HFFc6 (cell line): ENCODE measurements around the gene OSBP2. TPM values are rescaled to one million over a fixed set of nuclear protein-coding genes. Genes with fewer than 3 reads are reported as not detected.
"Not testable (repeated sequence)": the region's sequence is repeated elsewhere in the genome, so short reads cannot be mapped to it uniquely, and the experiment has no call there.

Source experiments
- DNase-seq: peaks from one replicate; pipeline ENCODE4 v3.0.0-alpha.2; 2018
- H3K27ac Mint-ChIP-seq: 2 replicates; pipeline ENCODE4 v1.8.0; 2020; ENCODE audit warnings: mild to moderate bottlenecking, mixed read lengths
- H3K27me3 Mint-ChIP-seq: 2 replicates; pipeline ENCODE4 v1.8.0; 2021; ENCODE audit warnings: mild to moderate bottlenecking, moderate library complexity, mixed read lengths; ENCODE audit not compliant: insufficient read depth
- H3K36me3 Mint-ChIP-seq: 2 replicates; pipeline ENCODE4 v1.8.0; 2021; ENCODE audit warnings: low read depth, mixed read lengths
- H3K4me1 Mint-ChIP-seq: 2 replicates; pipeline ENCODE4 v1.8.0; 2020; ENCODE audit warnings: low read depth, mixed read lengths
- H3K4me3 Mint-ChIP-seq: 2 replicates; pipeline ENCODE4 v1.8.0; 2020; ENCODE audit warnings: mild to moderate bottlenecking, moderate library complexity, mixed read lengths
- H3K9me3 Mint-ChIP-seq: 2 replicates; pipeline ENCODE4 v1.8.0; 2020; ENCODE audit warnings: mild to moderate bottlenecking, mixed read lengths
- total RNA-seq, 6 experiments: library from RNA; stranded (reverse); fragmentation: NEBNext Ultra II Directional; extraction: Animal tissue kit (Norgen Biotek cat#: 25700); gene quantifications; 2 replicates in 1 of 6; 3 replicates in 5 of 6; pipeline ENCODE4 v1.2.3, GENCODE V29; 2021
- TF ChIP-seq, protein P1 (sequence below): fragments of 200-600 bp; sonication (generic); IDR thresholded peaks from 2 replicates; pipeline ENCODE4 v1.5.0; 2021; ENCODE audit warnings: antibody characterized with exemption, mild to moderate bottlenecking

The OSBP2 gene
- total RNA-seq, 6 experiments from 2014 or later, result 0.09 to 0.37 (median 0.28) TPM; not detected in 1

DNA sequence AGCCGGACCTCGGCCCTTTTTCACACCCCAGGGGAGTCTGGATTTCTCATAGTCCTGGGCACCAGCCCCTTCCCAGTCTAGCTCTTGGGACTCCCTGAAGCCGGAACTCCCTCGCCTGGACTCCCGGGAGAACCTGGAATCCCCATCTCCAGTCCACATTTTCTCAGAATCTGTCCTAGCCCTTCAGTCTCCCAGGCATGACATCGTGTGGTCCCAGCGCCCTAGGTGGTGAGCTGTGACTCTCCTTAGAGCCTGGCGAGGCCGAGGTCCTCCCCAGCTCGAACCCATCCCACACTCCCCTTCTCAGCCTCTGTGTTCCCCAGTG is 26.3 kb upstream of the OSBP2 start:
- no peak for DNase-seq
- Mint-ChIP-seq H3K36me3 (peaks cover 6% of the 10 kb centered on the region; the same call in 1 of the 2 replicates), H3K9me3 (no peaks in the 10 kb centered on the region), H3K4me3 (peak overlapping the region; percentile 96), H3K27me3 (peaks cover 7% of the 10 kb centered on the region), H3K4me1 (peaks cover 24% of the 10 kb centered on the region), H3K27ac (peak overlapping the region; percentile 93)
- TF ChIP-seq, protein P1, sequence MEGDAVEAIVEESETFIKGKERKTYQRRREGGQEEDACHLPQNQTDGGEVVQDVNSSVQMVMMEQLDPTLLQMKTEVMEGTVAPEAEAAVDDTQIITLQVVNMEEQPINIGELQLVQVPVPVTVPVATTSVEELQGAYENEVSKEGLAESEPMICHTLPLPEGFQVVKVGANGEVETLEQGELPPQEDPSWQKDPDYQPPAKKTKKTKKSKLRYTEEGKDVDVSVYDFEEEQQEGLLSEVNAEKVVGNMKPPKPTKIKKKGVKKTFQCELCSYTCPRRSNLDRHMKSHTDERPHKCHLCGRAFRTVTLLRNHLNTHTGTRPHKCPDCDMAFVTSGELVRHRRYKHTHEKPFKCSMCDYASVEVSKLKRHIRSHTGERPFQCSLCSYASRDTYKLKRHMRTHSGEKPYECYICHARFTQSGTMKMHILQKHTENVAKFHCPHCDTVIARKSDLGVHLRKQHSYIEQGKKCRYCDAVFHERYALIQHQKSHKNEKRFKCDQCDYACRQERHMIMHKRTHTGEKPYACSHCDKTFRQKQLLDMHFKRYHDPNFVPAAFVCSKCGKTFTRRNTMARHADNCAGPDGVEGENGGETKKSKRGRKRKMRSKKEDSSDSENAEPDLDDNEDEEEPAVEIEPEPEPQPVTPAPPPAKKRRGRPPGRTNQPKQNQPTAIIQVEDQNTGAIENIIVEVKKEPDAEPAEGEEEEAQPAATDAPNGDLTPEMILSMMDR, result no peak

DNA sequence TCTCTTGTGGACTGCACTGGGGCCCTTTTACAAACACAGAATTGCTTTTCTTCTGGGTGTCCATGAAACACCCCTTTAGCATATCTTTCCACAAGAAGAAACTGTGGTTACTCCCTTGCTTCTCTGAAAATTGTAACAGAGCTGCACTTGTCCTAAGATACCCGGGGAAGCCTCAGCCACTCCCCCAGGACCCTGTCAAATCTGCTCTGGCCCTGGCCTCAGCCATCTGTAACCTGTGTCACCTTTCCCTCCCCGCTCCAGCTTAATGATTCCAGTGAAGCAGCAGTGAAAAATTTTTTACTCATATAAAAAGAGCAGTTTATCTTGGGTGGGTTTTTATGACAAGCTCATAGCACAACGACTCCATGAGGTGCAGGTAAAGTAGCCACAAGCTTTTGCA is 23.6 kb upstream of the OSBP2 start:
- TF ChIP-seq, protein P1, result no peak
- Mint-ChIP-seq H3K4me3 (no peak overlapping the region), H3K9me3 (no peaks in the 10 kb centered on the region), H3K36me3 (no peaks in the 10 kb centered on the region), H3K4me1 (peaks cover 24% of the 10 kb centered on the region), H3K27ac (no peak overlapping the region), H3K27me3 (peaks cover 20% of the 10 kb centered on the region)
- DNase-seq, result no peak

DNA sequence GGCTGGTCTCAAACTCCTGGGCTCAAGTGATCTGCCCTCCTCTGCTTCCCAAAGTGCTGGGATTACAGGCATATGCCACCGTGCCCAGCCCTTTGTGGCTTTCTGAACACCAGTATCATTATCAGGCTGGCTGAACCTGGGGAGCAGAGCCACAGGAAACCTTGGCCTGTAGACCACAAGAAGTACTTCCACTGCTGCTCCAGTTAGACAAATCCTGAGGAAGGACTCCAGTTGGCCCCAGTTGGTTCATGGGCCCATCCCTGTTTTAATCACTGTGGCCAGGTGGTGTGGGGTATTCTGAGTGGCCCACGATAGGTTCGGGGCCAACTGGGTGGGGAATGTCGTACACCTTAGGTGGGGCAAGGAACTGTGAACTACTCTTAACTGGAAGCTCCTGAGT is 21.5 kb upstream of the OSBP2 start:
- DNase-seq, result no peak
- Mint-ChIP-seq H3K36me3 (no peaks in the 10 kb centered on the region), H3K27me3 (peaks cover 40% of the 10 kb centered on the region), H3K4me3 (no peak overlapping the region), H3K9me3 (no peaks in the 10 kb centered on the region), H3K4me1 (peaks cover 13% of the 10 kb centered on the region), H3K27ac (no peak overlapping the region)
- TF ChIP-seq, protein P1, result no peak

DNA sequence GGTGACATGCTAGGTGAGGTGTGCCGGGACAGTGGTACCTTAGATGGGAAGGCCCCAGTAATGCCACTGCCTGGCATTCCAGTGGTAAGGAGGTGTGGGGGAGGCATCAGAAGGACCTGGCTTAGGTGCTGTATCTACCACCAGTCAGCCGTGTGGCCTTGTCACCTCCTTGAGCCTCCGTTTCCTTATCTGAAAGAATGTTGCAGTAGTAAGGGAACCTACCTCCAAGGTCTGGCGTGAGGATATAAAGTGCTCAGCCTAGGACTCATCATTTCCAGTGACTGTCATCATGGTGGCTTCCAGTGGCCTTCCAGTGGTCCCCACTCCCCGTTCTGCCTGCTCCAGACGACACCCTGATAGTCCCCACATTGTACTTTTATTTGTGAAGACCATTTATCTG is 20.2 kb upstream of the OSBP2 start:
- Mint-ChIP-seq H3K9me3 (no peaks in the 10 kb centered on the region), H3K27ac (no peak overlapping the region), H3K4me3 (no peak overlapping the region), H3K36me3 (no peaks in the 10 kb centered on the region), H3K4me1 (peaks cover 14% of the 10 kb centered on the region), H3K27me3 (peaks cover 38% of the 10 kb centered on the region)
- TF ChIP-seq, protein P1, result no peak
- DNase-seq, result no peak

DNA sequence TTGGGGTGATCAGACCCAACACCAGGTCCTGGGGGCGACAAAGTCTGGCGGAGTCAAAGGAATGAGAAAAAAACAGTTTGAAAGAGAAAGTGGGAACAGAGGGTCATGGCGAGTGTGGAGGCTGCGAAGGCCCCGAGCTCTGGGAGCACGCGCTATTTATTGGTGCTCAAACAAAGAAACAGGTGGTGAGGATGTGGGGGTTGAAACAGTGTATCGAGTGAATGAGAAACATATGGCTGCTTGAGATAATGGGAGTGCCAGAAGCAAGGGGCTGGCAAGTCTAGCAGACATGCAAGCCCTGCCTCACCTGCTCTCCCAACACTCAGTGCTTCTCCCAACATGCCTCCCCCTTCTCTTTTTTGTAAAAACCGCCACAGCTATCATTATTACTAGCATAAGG is 19.2 kb upstream of the OSBP2 start:
- no peak for DNase-seq
- Mint-ChIP-seq H3K4me3 (no peak overlapping the region), H3K36me3 (no peaks in the 10 kb centered on the region), H3K4me1 (peaks cover 15% of the 10 kb centered on the region), H3K9me3 (no peaks in the 10 kb centered on the region), H3K27me3 (peaks cover 44% of the 10 kb centered on the region), H3K27ac (no peak overlapping the region)
- TF ChIP-seq, protein P1, result no peak

DNA sequence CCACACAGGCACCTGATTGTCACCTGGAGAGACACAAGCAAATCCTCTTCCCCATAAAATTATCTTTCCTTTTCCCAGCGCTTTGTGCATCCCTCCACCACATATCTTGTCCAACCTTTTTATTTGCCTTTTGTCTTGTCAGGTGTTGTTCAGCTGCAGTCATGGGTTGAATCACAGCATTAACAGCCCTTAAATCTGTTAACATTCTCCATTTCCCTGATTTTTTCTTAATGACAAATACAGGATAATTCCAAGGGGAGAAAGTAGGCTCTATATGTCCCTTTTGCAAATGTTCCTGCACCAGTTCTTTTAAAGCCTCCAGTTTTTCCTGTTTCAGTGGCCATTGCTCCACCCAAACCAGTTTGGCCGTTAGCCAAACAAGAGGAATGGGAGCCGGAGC is 18.1 kb upstream of the OSBP2 start:
- not testable (repeated sequence) for H3K27ac Mint-ChIP-seq, DNase-seq, H3K9me3 Mint-ChIP-seq, H3K36me3 Mint-ChIP-seq, H3K4me3 Mint-ChIP-seq
- Mint-ChIP-seq H3K27me3 (peaks cover 51% of the 10 kb centered on the region), H3K4me1 (peaks cover 15% of the 10 kb centered on the region)

DNA sequence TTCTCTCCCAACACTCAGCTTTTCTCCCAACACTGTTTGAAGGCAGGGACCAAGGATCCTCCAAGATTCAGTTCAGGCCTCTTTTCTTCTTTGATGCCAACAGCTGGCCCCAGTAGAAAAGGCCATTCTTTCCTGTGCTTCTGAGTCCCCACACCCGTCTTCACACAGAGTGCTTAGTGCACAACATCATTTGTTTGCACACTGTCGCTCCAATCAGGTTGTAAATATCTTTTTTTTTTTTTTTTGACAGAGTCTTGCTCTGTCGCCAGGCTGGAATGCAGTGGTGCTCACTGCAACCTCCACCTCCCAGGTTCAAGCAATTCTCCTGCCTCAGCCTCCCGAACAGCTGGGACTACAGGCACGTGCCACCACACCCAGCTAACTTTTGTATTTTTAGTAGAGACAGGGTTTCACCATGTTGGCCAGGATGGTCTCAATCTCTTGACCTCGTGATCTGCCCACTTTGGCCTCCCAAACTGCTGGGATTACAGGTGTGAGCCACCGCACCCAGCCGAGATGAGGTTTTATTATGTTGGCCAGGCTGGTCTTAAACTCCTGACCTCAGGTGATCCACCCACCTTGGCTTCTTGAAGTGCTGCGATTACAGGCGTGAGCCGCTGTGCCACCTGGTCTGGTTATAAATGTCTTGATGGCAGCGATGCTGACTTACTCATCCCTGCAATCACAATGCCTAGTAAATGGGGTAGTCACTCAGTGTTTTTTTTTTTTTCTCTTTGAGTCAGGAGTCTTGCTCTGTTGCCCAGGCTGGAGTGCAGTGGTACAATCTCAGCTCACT is 14.6 kb upstream of the OSBP2 start:
- H3K27ac Mint-ChIP-seq, DNase-seq, H3K9me3 Mint-ChIP-seq, H3K4me1 Mint-ChIP-seq, H3K4me3 Mint-ChIP-seq, H3K36me3 Mint-ChIP-seq: not testable (repeated sequence)
- peaks cover 53% of the 10 kb centered on the region for H3K27me3 Mint-ChIP-seq
